GM23338 (cell line): ENCODE data around the gene CDH23. TPM values are rescaled to one million over a fixed set of nuclear protein-coding genes. Genes with fewer than 3 reads are reported as not detected.

Experiments
- ATAC-seq: fragments of 200-7000 bp; cut with Tn5 transposase; 3 replicates; pipeline ENCODE4 v1.9.1; 2020
- DNase-seq: peaks from one replicate; pipeline ENCODE4 v3.0.0-alpha.2; 2015; ENCODE audit warnings: low spot score
- H2AFZ ChIP-seq: fragments of 200-600 bp; sonication (generic); 2 replicates; pipeline ENCODE4 v1.8.0; 2016; ENCODE audit warnings: antibody characterized with exemption, mild to moderate bottlenecking, moderate library complexity
- H3F3A ChIP-seq: fragments of 200-600 bp; sonication (generic); replicated peaks from 2 replicates; pipeline ENCODE4 v1.8.0; 2017; ENCODE audit warnings: antibody characterized with exemption, mixed run types, low read depth
- H3K27ac ChIP-seq: fragments of 200-600 bp; sonication (generic); 2 replicates; pipeline ENCODE4 v1.6.1; 2016; ENCODE audit warnings: low read depth
- H3K27me3 ChIP-seq: fragments of 200-600 bp; sonication (generic); 2 replicates; pipeline ENCODE4 v1.8.0; 2016; ENCODE audit warnings: mild to moderate bottlenecking, mixed run types, moderate library complexity; ENCODE audit not compliant: insufficient read depth
- H3K36me3 ChIP-seq: fragments of 200-600 bp; sonication (generic); 2 replicates; pipeline ENCODE4 v1.8.0; 2016; ENCODE audit warnings: mild to moderate bottlenecking; ENCODE audit not compliant: insufficient read depth
- H3K4me1 ChIP-seq: fragments of 200-600 bp; sonication (generic); 2 replicates; pipeline ENCODE4 v1.8.0; 2016; ENCODE audit warnings: mild to moderate bottlenecking, moderate library complexity; ENCODE audit not compliant: insufficient read depth
- H3K4me2 ChIP-seq: fragments of 200-600 bp; sonication (generic); 2 replicates; pipeline ENCODE4 v1.7.1; 2017; ENCODE audit warnings: mixed run types
- H3K4me3 ChIP-seq: fragments of 200-600 bp; sonication (generic); 2 replicates; pipeline ENCODE4 v1.6.1; 2016; ENCODE audit warnings: mixed run types
- H3K79me2 ChIP-seq: fragments of 200-600 bp; sonication (generic); replicated peaks from 2 replicates; pipeline ENCODE4 v1.8.0; 2017; ENCODE audit warnings: mild to moderate bottlenecking; ENCODE audit not compliant: insufficient read depth
- H3K9me2 ChIP-seq: fragments of 200-600 bp; sonication (generic); 2 replicates; pipeline ENCODE4 v1.8.0; 2017; ENCODE audit not compliant: insufficient read depth
- H4K20me1 ChIP-seq: fragments of 200-600 bp; sonication (generic); replicated peaks from 2 replicates; pipeline ENCODE4 v1.8.0; 2017; ENCODE audit warnings: mild to moderate bottlenecking; ENCODE audit not compliant: insufficient read depth
- H3K27ac Mint-ChIP-seq: 2 replicates; pipeline ENCODE4 v1.8.0; 2020; ENCODE audit warnings: inconsistent platforms, mild to moderate bottlenecking, moderate library complexity, mixed read lengths
- H3K27me3 Mint-ChIP-seq: 3 replicates; pipeline ENCODE4 v1.8.0; 2022; ENCODE audit warnings: low read depth, mild to moderate bottlenecking, moderate library complexity, mixed read lengths, inconsistent platforms; ENCODE audit not compliant: insufficient read depth, poor library complexity
- H3K36me3 Mint-ChIP-seq: 3 replicates; pipeline ENCODE4 v1.8.0; 2021; ENCODE audit warnings: low read depth, mild to moderate bottlenecking, inconsistent platforms, moderate library complexity, mixed read lengths
- H3K4me1 Mint-ChIP-seq: 3 replicates; pipeline ENCODE4 v1.8.0; 2020; ENCODE audit warnings: mild to moderate bottlenecking, inconsistent platforms, mixed read lengths
- H3K4me3 Mint-ChIP-seq: 3 replicates; pipeline ENCODE4 v1.8.0; 2021; ENCODE audit warnings: moderate library complexity, mild to moderate bottlenecking, inconsistent platforms, mixed read lengths
- H3K9me3 Mint-ChIP-seq: 3 replicates; pipeline ENCODE4 v1.8.0; 2020; ENCODE audit warnings: moderate library complexity, mild to moderate bottlenecking, inconsistent platforms, mixed read lengths
- ETS1 ChIP-seq: IDR thresholded peaks from 2 replicates; pipeline ENCODE4 v1.6.1; 2016; ENCODE audit warnings: antibody characterized with exemption
- EZH2 ChIP-seq: fragments of 200-600 bp; sonication (generic); IDR thresholded peaks from one replicate; pipeline ENCODE4 v1.8.0; 2017; ENCODE audit warnings: antibody characterized with exemption, mild to moderate bottlenecking, low read depth; ENCODE audit not compliant: unreplicated experiment
- EZH2phosphoT487 ChIP-seq: fragments of 200-600 bp; sonication (generic); IDR thresholded peaks from one replicate; pipeline ENCODE4 v1.8.1; 2018; ENCODE audit warnings: antibody characterized with exemption; ENCODE audit not compliant: unreplicated experiment
- JUNB ChIP-seq: IDR thresholded peaks from one replicate; pipeline ENCODE4 v1.6.1; 2016; ENCODE audit warnings: antibody characterized with exemption; ENCODE audit not compliant: unreplicated experiment
- NANOG ChIP-seq: IDR thresholded peaks from 2 replicates; pipeline ENCODE4 v1.6.1; 2016; ENCODE audit warnings: antibody characterized with exemption, borderline replicate concordance
- ZNF114 ChIP-seq: fragments of 250-450 bp; sonication (Bioruptor Pico); IDR thresholded peaks from 2 replicates; pipeline ENCODE4 v1.5.0; 2020; ENCODE audit warnings: mild to moderate bottlenecking, moderate library complexity
- ZNF331 ChIP-seq: fragments of 250-450 bp; sonication (Bioruptor Pico); IDR thresholded peaks from 2 replicates; pipeline ENCODE4 v1.5.0; 2020; ENCODE audit warnings: low read depth, mild to moderate bottlenecking, moderate library complexity
- polyA plus RNA-seq: library from polyadenylated mRNA; unstranded; fragments of >200 nt; fragmentation: Nextera tagmentation; extraction: Ambion mirVana; gene quantifications from 2 replicates; pipeline ENCODE4 v1.2.1, GENCODE V29; 2016
- total RNA-seq: library from RNA; depleted of rRNA; stranded (reverse); fragments of >200 nt; shearing (Covaris generic); gene quantifications from 2 replicates; pipeline ENCODE4 v1.2.3, GENCODE V29; 2014
- TF ChIP-seq, protein P1 (sequence below): fragments of 250-450 bp; sonication (Bioruptor Pico); IDR thresholded peaks from 2 replicates; pipeline ENCODE4 v1.5.0; 2020; ENCODE audit warnings: mild to moderate bottlenecking, moderate library complexity

CDH23 gene
- total and polyA plus RNA-seq, 2 experiments from 2014 or later: 0.95 to 4.3 TPM

- Histone ChIP-seq H4K20me1 (no peaks in the 10 kb centered on the region), H3F3A (no peaks in the 10 kb centered on the region), H3K4me1 (peaks cover 8% of the 10 kb centered on the region), H3K27me3 (no peaks in the 10 kb centered on the region), H3K4me3 (no peak overlapping the region), H3K79me2 (no peaks in the 10 kb centered on the region), H2AFZ (no peak overlapping the region), H3K27ac (no peak overlapping the region), H3K4me2 (no peak overlapping the region), H3K36me3 (no peaks in the 10 kb centered on the region), H3K9me2 (no peaks in the 10 kb centered on the region)
- Mint-ChIP-seq H3K4me3 (no peak overlapping the region), H3K4me1 (peaks cover 20% of the 10 kb centered on the region), H3K9me3 (no peaks in the 10 kb centered on the region), H3K36me3 (no peaks in the 10 kb centered on the region), H3K27me3 (peaks cover 23% of the 10 kb centered on the region), H3K27ac (no peak overlapping the region)
- no peak for ATAC-seq
- no peak for TF ChIP-seq ETS1
- no peak for TF ChIP-seq JUNB
- TF ChIP-seq EZH2: no peak
- TF ChIP-seq NANOG: no peak
- no peak for TF ChIP-seq ZNF114 (CRISPR knock-in tag)
- TF ChIP-seq, protein P1, sequence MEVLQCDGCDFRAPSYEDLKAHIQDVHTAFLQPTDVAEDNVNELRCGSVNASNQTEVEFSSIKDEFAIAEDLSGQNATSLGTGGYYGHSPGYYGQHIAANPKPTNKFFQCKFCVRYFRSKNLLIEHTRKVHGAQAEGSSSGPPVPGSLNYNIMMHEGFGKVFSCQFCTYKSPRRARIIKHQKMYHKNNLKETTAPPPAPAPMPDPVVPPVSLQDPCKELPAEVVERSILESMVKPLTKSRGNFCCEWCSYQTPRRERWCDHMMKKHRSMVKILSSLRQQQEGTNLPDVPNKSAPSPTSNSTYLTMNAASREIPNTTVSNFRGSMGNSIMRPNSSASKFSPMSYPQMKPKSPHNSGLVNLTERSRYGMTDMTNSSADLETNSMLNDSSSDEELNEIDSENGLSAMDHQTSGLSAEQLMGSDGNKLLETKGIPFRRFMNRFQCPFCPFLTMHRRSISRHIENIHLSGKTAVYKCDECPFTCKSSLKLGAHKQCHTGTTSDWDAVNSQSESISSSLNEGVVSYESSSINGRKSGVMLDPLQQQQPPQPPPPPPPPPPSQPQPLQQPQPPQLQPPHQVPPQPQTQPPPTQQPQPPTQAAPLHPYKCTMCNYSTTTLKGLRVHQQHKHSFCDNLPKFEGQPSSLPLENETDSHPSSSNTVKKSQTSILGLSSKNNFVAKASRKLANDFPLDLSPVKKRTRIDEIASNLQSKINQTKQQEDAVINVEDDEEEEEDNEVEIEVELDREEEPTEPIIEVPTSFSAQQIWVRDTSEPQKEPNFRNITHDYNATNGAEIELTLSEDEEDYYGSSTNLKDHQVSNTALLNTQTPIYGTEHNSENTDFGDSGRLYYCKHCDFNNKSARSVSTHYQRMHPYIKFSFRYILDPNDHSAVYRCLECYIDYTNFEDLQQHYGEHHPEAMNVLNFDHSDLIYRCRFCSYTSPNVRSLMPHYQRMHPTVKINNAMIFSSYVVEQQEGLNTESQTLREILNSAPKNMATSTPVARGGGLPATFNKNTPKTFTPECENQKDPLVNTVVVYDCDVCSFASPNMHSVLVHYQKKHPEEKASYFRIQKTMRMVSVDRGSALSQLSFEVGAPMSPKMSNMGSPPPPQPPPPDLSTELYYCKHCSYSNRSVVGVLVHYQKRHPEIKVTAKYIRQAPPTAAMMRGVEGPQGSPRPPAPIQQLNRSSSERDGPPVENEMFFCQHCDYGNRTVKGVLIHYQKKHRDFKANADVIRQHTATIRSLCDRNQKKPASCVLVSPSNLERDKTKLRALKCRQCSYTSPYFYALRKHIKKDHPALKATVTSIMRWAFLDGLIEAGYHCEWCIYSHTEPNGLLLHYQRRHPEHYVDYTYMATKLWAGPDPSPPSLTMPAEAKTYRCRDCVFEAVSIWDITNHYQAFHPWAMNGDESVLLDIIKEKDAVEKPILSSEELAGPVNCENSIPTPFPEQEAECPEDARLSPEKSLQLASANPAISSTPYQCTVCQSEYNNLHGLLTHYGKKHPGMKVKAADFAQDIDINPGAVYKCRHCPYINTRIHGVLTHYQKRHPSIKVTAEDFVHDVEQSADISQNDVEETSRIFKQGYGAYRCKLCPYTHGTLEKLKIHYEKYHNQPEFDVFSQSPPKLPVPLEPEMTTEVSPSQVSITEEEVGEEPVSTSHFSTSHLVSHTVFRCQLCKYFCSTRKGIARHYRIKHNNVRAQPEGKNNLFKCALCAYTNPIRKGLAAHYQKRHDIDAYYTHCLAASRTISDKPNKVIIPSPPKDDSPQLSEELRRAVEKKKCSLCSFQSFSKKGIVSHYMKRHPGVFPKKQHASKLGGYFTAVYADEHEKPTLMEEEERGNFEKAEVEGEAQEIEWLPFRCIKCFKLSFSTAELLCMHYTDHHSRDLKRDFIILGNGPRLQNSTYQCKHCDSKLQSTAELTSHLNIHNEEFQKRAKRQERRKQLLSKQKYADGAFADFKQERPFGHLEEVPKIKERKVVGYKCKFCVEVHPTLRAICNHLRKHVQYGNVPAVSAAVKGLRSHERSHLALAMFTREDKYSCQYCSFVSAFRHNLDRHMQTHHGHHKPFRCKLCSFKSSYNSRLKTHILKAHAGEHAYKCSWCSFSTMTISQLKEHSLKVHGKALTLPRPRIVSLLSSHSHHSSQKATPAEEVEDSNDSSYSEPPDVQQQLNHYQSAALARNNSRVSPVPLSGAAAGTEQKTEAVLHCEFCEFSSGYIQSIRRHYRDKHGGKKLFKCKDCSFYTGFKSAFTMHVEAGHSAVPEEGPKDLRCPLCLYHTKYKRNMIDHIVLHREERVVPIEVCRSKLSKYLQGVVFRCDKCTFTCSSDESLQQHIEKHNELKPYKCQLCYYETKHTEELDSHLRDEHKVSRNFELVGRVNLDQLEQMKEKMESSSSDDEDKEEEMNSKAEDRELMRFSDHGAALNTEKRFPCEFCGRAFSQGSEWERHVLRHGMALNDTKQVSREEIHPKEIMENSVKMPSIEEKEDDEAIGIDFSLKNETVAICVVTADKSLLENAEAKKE (CRISPR knock-in tag): no peak
- no peak for TF ChIP-seq EZH2phosphoT487
- TF ChIP-seq ZNF331 (CRISPR knock-in tag): no peak
- no peak for DNase-seq
Measured at GRCh38 chr10:71717056-71717455, 320.3 kb downstream of the CDH23 start.
